DMS79 treated with DMSO at 0.1 percent for 48 hours (cell line): Measurements from ENCODE around the gene RBMS3.
"Not testable (repeated sequence)": the region's sequence is repeated elsewhere in the genome, so short reads cannot be mapped to it uniquely, and the experiment has no call there.

ENCODE experiments used
- DNase-seq: peaks from one replicate; lab custom pipeline; 2025; lab: John Stamatoyannopoulos, UW

RBMS3 gene

GRCh38 chr3:29385046-29385830 lies 104.4 kb downstream of the RBMS3 start:
- no peak for DNase-seq

DNA sequence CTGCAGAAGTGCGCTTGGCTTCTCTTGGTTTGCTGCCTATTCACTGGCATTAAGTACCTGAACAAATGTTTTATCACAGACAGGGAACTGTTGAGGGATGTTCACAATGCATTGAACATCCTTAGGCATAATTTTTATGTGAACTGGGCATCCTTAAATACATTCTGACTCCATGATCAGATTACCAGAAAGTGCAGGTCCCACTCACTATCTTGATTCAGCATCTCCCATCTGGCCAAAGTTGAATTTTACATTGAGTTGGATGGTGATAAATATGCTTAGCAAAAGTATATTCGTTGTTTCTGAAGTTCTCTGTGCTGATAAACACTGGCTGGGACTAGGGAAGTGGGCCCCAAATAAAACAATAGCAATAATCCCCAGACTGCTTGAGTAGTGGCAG lies 108.5 kb downstream of the RBMS3 start:
- DNase-seq, result no peak

DNA sequence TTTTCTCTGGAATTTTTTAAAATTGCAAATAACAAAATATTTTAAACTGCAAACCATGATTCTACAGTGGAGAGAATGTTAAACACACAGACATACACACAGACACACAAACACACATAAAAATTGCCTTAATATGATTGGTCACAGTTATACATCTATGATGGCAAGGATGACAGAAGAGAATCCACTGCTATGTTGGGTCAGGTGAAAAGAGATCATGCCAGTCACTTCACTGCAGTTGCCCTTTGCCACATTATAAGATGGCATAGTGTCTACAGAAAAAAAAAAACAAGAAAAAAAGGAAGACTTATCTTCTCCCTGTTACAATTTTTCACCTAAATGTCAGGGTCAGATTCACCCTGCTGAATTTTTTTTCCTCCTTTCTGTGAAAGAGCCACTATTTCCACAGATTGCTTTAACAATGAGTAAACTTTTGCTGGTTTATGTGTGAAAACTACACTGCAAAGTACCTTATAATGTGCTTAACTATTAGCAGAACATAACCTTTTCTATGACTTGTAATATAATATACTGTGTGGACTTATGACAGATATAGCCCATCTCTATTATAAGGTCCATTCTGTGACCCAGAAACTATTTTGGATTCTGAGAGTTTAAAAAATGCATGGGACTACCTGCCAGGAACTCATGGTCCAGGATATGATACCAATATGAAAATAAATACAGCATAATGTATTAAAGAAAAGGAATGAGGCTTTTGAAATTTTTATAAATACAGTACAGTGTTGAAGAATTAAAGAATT lies 111.9 kb downstream of the RBMS3 start:
- no peak for DNase-seq

GRCh38 chr3:29393946-29394345 lies 113.1 kb downstream of the RBMS3 start:
- DNase-seq, result not testable (repeated sequence)

DNA sequence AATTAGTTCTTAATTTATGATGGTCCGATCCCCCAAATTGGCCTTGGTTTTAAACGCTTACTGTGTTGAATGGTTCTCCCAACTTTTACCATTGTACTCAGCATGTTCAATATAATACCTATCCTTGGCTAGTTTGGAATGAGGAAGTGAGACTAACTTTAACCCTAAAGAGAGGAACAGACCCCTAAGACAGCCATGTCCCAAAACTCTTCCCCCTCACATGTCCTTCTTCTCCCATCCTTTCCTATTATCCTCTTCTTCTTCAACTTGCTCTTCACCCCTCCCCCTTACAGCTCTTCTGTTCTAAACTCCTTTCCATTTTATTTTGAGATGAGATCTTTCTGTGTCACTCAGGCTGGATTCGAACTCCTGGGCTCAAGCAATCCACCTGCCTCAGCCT lies 116.5 kb downstream of the RBMS3 start:
- DNase-seq, result no peak

- DNase-seq, result no peak
Measured at GRCh38 chr3:29398787-29399186, 117.9 kb downstream of the RBMS3 start.

DNA sequence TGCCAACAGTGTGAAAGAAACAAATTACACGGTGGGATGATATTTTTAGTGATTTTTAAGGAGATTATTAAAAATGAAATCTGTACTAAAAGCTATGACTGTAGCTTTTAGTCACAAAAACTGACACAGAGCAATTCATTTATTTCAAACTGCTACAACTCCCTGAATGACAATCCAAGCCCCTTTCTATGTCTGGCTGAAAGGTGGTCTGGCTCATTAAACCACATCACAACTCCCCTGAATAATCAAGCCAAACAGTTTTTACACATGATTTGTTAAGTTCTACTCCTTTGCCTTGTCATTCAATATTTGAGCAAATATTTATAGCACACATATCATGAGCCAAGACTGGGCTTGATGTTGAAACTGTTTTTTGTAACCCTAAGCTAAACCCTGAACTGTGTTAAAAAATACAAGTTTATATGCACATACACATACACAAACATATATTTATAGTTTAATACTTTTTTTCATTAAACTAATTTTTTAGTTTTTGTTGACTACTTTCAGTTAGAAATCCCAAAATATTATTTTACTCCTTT lies 125.5 kb downstream of the RBMS3 start:
- no peak for DNase-seq

- no peak for DNase-seq
Measured at GRCh38 chr3:29408676-29409075, 127.8 kb downstream of the RBMS3 start.

DNA sequence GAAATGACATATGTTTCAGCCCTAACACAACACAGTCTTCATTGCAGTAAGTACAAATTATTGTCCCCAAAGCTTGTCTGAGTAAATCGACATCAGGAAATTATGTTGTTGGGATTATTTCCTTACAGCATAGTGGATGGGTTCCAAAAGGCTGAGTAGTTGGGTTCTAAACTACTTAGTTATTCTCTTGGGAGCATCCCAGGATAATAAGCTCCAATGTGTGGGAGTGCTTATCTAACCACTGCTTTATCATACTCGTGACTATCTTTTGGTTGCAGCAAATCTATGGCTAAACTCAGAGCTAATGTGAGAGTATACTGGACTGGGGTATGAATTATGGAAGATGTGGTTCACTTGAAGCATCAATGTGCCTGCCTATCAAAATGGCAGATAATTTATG lies 128.5 kb downstream of the RBMS3 start:
- DNase-seq, result no peak

DNA sequence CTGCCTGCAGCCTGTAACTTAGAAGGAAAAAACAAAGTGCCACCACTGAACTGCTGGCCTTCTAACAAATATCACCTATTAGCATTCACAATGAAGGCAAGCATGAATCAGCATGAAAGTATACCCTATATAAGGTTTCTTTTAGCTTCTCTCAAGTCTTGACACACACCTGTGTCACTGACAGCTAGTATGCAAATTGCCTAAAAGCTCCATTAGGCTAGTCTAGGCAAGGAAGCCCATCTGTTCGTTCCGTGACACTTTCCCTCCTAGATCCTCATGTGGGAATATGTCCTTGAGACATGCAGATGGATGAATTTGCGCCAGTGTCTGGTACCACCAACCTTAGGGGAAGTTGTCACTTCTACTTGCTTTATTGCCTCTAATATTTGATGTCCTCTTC lies 129.3 kb downstream of the RBMS3 start:
- DNase-seq, result no peak

DNA sequence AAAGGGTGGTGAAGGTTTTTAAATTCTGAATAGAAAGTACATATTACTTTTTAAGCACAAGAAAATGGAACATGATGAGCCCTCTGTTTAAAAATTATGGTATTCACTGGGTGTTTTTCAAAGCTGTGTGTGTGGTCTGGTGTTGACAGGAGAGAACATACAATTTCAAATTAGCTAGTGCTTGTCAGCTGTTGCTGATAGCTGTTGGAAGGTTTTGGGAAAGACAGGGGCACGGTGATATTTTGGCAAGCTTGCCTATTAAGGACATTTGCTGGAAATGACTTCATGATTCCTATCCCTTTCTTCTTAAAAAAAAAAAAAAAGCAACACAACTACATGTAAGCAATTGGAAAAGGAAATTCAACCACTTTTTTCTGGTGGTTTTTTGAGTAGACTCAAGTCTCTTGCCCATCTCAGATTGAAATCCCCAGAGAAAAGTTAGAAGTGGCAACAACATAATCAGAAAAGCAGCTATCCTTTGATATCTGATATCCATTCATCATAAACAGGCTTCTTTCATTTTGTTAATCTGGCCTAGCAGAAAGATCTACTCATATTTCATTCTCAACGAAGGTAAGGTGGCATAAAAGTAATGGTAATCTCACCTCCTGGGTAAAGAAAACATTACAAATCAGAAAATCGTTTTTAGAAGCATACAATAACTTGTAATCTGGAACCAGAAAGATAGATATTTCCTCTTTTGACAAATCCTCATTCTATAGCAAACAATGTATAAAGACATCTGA lies 130.0 kb downstream of the RBMS3 start:
- DNase-seq, result no peak

DNA sequence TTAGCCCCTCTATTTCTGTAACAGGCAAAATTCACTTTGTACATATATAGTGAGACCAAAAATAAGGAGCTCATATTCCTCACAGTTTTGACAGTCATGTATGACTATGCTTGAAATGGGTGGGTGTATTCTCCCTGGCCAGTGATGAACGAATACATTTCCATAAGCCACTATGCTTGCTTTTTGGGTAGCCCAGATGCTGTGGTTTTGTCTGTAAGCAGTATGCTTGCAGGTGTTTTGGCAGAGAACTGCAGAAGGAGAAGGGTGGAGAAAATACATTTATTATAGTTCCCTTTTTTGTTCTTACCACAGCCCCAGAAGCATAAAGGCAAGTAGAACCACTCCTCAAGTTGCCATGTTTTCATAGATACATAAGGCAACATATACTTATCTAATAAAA lies 131.2 kb downstream of the RBMS3 start:
- no peak for DNase-seq

DNA sequence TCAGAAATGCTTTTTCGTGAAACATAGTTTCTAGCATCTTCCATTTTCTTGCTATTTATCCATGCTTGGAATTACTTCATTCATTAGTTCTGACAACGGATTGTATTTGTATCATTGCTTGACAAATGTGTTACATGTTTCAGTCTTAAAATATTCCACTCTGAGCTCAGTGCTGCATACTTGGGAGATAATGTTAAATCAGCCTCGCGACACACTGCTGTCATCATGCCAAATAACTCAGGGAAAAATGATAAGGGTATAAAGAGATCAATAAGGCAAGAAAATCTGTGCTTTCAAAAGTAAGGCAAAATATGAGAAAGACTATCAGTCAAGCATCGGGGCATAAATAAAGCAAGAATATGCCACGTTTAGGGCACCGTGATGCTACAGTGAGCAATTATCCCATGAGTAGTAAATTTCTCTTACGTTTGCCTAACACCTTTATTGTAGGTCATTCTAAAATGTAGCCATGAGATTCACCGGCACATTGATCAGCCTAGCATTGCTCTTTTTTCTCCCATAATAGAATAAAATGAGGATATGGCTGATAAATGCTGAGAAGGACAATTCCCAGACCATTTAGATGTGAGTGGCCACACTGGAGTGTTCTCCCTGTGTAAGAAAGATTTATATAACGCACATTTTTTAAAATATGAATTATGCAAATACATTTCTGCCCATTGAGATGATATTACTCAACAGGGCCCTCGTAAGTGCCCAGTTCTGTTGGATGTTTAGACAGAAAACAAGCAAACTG lies 133.8 kb downstream of the RBMS3 start:
- DNase-seq, result no peak

GRCh38 chr3:29415482-29416223 lies 134.8 kb downstream of the RBMS3 start:
- DNase-seq, result no peak

DNA sequence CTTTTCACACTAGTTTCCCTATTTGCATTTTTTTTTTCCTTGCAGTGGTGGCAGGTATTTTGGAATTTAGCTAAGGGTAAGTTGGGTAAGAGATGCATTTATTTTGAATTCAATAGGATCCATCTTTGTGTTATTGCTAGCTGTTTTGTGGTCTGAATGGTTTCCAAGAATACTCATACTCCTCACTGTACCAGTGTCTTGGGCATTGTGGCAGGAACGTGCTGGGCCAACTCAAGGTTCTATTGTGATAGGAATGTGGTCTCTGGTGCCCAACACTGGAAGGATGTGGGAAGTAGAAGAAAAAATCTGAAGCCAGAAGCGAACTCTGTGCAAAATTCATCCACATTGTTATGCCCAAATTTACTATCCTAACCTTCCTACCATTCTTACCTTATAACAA lies 135.6 kb downstream of the RBMS3 start:
- DNase-seq, result no peak

GRCh38 chr3:29420106-29420505 lies 139.2 kb downstream of the RBMS3 start:
- no peak for DNase-seq

GRCh38 chr3:29426302-29427226 lies 145.7 kb downstream of the RBMS3 start:
- DNase-seq, result peak; percentile 9

- no peak for DNase-seq
Measured at GRCh38 chr3:29427266-29428103, 146.6 kb downstream of the RBMS3 start.

GRCh38 chr3:29429055-29429679 lies 148.3 kb downstream of the RBMS3 start:
- no peak for DNase-seq
